C4-2B (cell line): ENCODE measurements around the gene EVI2A.

Source experiments
- CTCF ChIP-seq: fragments of 450-650 bp; conservative IDR thresholded peaks from 2 replicates; pipeline ENCODE4 v1.5.1; 2017; ENCODE audit warnings: mild to moderate bottlenecking
- ZFX ChIP-seq: fragments of 450-650 bp; IDR thresholded peaks from 2 replicates; pipeline ENCODE4 v1.6.1; 2017

GRCh38 chr17:31318851-31319661 is 2.4 kb downstream of the EVI2A start:
- TF ChIP-seq CTCF (no peak), ZFX (no peak)
